ENCODE measurements around the gene PDSS1. TPM values are rescaled to one million over a fixed set of nuclear protein-coding genes. Genes with fewer than 3 reads are reported as not detected.
"Not testable (repeated sequence)": the region's sequence is repeated elsewhere in the genome, so short reads cannot be mapped to it uniquely, and the experiment has no call there.

PDSS1 gene
- total RNA-seq, 1 experiment from 2014 or later, result 13.9 TPM

GRCh38 chr10:26684667-26685264 is 12.7 kb upstream of the PDSS1 start:
- H3K27me3 ChIP-seq (replicated peaks), result not testable (repeated sequence)
- DNase-seq (ENCODE audit: low read depth in 1 of 2, low spot score in 2 of 2), result peak in 1 of 2 experiments; percentile 32

DNA sequence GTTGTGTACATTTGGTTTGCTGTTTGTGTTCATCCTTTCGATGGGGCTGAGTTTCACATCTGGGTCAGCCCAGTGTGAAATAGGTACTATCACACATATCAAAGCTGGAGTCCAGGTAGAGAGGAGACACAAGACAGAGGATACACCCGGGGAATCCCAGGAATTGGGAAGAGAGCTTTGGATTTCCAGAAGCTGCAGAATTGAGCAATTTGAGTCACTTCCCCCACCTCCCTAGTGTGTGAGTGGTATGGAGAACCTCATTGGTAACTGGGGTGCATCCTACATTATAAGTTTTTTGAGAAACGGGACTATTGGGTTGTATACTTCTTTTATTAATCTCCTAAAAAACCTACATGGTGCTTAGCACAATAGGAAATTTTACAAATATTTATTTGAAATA is 12.1 kb upstream of the PDSS1 start:
- no peaks in the 10 kb centered on the region for H3K36me3 ChIP-seq
- H3K4me3 ChIP-seq, result no peak overlapping the region
- H3K27me3 ChIP-seq (replicated peaks), result peaks cover 3% of the 10 kb centered on the region; the same call in 1 of the 2 replicates
- no peak overlapping the region for H3K27ac ChIP-seq
- no peaks in the 10 kb centered on the region for H3K4me1 ChIP-seq (replicated peaks)
- H3K9me3 ChIP-seq (replicated peaks), result no peaks in the 10 kb centered on the region
- no peak for DNase-seq (ENCODE audit: low read depth in 1 of 2, low spot score in 2 of 2)

More at GRCh38 chr10:26684667-26685264, 12.7 kb upstream of the PDSS1 start:
- H3K27ac ChIP-seq; H3K4me3 ChIP-seq; H3K36me3 ChIP-seq; H3K9me3 ChIP-seq (replicated peaks); H3K4me1 ChIP-seq (replicated peaks): not testable (repeated sequence)

DNA sequence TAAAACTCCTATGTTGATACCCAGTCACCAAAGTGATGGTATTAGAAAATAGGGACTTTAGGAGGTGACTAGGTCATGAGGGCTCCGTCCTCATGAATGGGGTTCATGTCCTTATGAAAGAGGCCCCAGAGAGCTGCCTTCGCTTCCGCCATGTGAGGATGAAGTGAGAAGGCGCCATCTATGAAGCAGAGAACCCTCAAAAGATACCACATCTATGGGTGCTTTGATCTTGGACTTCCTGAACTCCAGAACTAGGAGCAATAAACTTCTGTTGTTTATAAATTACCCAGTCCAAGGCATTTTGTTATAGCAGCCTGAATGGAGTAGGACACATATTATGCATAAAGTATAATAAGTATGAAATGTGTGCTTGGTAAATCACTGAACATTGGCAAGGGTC is 8.1 kb upstream of the PDSS1 start:
- Histone ChIP-seq H3K9me3 (replicated peaks) (no peaks in the 10 kb centered on the region), H3K27ac (no peak overlapping the region), H3K36me3 (no peaks in the 10 kb centered on the region), H3K4me1 (replicated peaks) (no peaks in the 10 kb centered on the region), H3K4me3 (no peak overlapping the region), H3K27me3 (replicated peaks) (peaks cover 6% of the 10 kb centered on the region; the same call in 1 of the 2 replicates)
- DNase-seq (ENCODE audit: low read depth in 1 of 2, low spot score in 2 of 2), result no peak

DNA sequence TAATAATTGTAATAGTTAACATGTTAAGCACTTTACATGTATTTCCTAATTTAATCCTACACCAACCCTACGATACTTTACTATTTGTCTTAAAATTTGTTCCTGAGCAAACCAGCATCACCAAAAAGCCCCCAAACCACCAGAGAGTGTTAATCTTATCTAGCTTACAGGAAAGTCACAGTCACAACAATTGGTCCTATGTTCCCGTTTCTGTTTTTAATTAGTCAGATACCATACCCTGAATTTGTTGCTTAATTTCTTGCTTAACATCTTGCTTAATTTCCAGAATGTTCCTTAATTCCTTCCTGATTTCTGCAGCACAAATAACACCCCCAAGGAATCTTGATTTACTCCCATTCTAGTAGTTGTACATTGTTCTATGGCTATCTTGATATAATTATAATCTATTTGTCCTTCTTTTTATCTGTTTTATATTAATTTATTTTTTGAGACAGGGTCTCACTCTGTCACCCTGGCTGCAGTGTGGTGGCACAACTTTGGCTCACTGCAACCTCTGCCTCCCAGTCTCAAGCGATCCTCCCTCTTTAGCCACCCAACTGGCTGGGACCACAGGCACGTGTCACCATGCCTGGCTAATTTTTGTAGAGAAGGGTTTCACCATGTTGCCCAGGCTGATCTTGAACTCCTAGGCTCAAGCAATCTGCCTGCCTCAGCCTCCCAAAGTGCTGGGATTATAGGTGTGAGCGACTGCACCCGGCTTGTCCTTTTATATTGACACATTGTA is 6.6 kb upstream of the PDSS1 start:
- no peak for DNase-seq (ENCODE audit: low read depth in 1 of 2, low spot score in 2 of 2)
- H3K4me3 ChIP-seq, result no peak overlapping the region

GRCh38 chr10:26694536-26694935 is 3.0 kb upstream of the PDSS1 start:
- H3K4me1 ChIP-seq (replicated peaks), result not testable (repeated sequence)

More for the DNA sequence above, 6.6 kb upstream of the PDSS1 start:
- no peaks in the 10 kb centered on the region for H3K4me1 ChIP-seq (replicated peaks)
- H3K36me3 ChIP-seq, result no peaks in the 10 kb centered on the region
- H3K9me3 ChIP-seq (replicated peaks), result no peaks in the 10 kb centered on the region
- no peak overlapping the region for H3K27ac ChIP-seq
- H3K27me3 ChIP-seq (replicated peaks), result peaks cover 6% of the 10 kb centered on the region; the same call in 1 of the 2 replicates

GRCh38 chr10:26696786-26697162 is 727 bp upstream of the PDSS1 start:
- peaks cover 7% of the 10 kb centered on the region for H3K36me3 ChIP-seq
- H3K9me3 ChIP-seq (replicated peaks), result no peaks in the 10 kb centered on the region
- peaks cover 7% of the 10 kb centered on the region for H3K4me1 ChIP-seq (replicated peaks)
- peaks cover 6% of the 10 kb centered on the region; the same call in 1 of the 2 replicates for H3K27me3 ChIP-seq (replicated peaks)
- H3K4me3 ChIP-seq, result peak overlapping the region; percentile 96
- H3K27ac ChIP-seq, result peak overlapping the region; percentile 77
- DNase-seq (ENCODE audit: low read depth in 1 of 2, low spot score in 2 of 2), result no peak

More at GRCh38 chr10:26694536-26694935, 3.0 kb upstream of the PDSS1 start:
- not testable (repeated sequence) for H3K4me3 ChIP-seq; H3K27ac ChIP-seq; H3K9me3 ChIP-seq (replicated peaks); H3K36me3 ChIP-seq; DNase-seq (ENCODE audit: low read depth in 1 of 2, low spot score in 2 of 2); H3K27me3 ChIP-seq (replicated peaks)

- H3K27ac ChIP-seq, result peak overlapping the region; percentile 77; the same call in 1 of the 2 replicates
- H3K4me1 ChIP-seq (replicated peaks), result peaks cover 7% of the 10 kb centered on the region
- H3K9me3 ChIP-seq (replicated peaks), result no peaks in the 10 kb centered on the region
- peak overlapping the region; percentile 96 for H3K4me3 ChIP-seq
- H3K27me3 ChIP-seq (replicated peaks), result no peaks in the 10 kb centered on the region
- peak in 1 of 2 experiments; percentile 17 for DNase-seq (ENCODE audit: low read depth in 1 of 2, low spot score in 2 of 2)
- H3K36me3 ChIP-seq, result peaks cover 17% of the 10 kb centered on the region
These were observed 564 bp downstream of the PDSS1 start for GRCh38 chr10:26697922-26698608.

DNA sequence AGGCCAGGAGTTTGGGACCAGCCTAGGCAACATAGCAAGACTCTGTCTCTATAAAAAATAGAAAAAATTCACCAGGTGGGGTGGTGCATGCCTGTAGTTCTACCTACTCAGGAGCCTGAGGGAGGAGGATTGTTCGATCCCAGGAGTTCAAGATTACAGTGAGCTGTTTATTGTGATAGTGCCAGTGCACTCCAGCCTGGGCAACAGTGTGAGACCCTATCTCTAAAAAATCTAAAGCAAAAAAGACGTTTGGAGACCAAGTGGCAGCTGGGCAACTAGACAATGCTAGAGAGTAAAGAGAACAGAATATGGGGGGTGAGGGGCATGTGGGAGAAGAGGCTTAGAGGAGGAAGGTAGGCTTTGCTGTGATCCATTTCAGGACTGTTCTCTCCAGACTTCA is 1.4 kb downstream of the PDSS1 start:
- DNase-seq (ENCODE audit: low read depth in 1 of 2, low spot score in 2 of 2), result no peak
- Histone ChIP-seq H3K9me3 (replicated peaks) (no peaks in the 10 kb centered on the region), H3K27ac (no peak overlapping the region), H3K36me3 (peaks cover 17% of the 10 kb centered on the region), H3K4me3 (peak overlapping the region; percentile 96; the same call in 1 of the 2 replicates), H3K27me3 (replicated peaks) (no peaks in the 10 kb centered on the region), H3K4me1 (replicated peaks) (peaks cover 7% of the 10 kb centered on the region)

DNA sequence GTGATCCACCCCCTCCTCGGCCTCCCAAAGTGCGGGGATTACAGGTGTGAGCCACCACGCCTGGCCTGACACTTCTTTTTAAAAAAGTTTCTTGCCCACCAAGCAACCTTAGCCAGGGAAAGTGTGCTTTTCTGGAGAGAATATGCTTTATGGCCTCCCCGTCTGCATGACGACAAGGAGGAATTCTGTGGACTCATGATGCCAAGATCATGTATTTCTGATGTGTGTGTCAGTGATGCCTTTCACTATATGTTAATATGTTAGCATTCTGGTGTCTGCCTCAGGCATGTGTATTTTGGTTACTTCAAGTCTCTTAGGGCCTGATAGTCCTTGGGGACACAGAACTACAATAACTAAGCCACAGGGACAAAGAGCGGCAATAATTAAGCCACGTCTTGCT is 2.1 kb downstream of the PDSS1 start:
- H3K27ac ChIP-seq, result no peak overlapping the region
- H3K4me3 ChIP-seq, result no peak overlapping the region
- H3K36me3 ChIP-seq, result peaks cover 19% of the 10 kb centered on the region
- no peaks in the 10 kb centered on the region for H3K9me3 ChIP-seq (replicated peaks)
- H3K4me1 ChIP-seq (replicated peaks), result peaks cover 7% of the 10 kb centered on the region
- no peak for DNase-seq (ENCODE audit: low read depth in 1 of 2, low spot score in 2 of 2)
- H3K27me3 ChIP-seq (replicated peaks), result no peaks in the 10 kb centered on the region

DNA sequence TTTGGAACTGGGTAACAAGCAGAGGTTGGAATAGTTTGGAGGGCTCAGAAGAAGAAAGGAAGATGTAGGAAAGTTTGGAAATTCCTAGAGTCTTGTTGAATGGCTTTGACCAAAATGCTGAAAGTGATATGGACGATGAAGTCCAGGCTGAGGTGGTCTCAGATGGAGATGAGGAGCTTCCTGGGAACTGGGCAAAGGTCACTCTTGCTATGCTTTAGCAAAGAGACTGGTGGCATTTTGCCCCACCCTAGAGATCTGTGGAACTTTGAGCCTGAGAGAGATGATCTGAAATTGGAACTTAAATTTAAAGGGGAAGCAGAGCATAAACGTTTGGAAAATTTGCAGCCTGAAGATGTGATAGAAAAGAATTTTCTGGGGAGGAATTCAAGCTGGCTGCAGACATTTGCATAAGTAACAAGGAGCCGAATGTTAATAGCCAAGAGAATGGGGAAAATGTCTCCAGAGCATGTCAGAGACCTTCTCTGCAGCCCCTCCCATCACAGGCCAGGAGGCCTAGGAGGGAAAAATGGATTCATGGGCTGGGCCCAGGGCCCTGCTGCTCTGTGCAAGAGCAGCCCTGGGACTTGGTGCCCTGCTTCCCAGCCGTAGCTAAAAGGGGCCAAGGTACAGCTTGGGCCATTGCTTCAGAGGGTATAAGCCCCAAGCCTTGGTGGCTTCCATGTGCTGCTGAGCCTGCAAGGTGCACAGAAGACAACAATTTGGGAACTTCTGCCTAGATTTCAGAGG is 3.6 kb downstream of the PDSS1 start:
- no peak for DNase-seq (ENCODE audit: low read depth in 1 of 2, low spot score in 2 of 2)
- no peak overlapping the region for H3K27ac ChIP-seq
- peaks cover 28% of the 10 kb centered on the region for H3K36me3 ChIP-seq
- H3K4me1 ChIP-seq (replicated peaks), result peaks cover 7% of the 10 kb centered on the region
- H3K27me3 ChIP-seq (replicated peaks), result no peaks in the 10 kb centered on the region
- no peaks in the 10 kb centered on the region for H3K9me3 ChIP-seq (replicated peaks)
- no peak overlapping the region for H3K4me3 ChIP-seq

GRCh38 chr10:26703096-26703495 is 5.6 kb downstream of the PDSS1 start:
- Histone ChIP-seq H3K27me3 (replicated peaks) (no peaks in the 10 kb centered on the region), H3K4me1 (replicated peaks) (peaks cover 4% of the 10 kb centered on the region), H3K36me3 (peaks cover 41% of the 10 kb centered on the region), H3K27ac (no peak overlapping the region), H3K9me3 (replicated peaks) (no peaks in the 10 kb centered on the region), H3K4me3 (no peak overlapping the region)
- no peak for DNase-seq (ENCODE audit: low read depth in 1 of 2, low spot score in 2 of 2)

DNA sequence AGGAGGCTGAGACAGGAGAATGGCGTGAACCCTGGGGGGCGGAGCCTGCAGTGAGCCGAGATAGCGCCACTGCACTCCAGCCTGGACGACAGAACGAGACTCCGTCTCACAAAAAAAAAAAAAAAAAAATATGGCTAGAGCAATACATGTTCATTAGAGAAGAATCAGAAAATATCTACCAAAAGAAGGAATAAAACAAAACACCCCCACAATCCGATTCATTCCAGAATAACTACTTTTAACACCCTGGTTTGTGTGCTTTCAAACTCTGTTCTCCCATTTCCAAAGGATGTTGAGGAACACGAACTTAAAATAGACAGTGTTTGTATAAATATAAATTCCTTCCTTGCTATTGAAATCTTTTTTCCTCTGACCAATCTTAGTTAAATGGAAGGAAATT is 6.5 kb downstream of the PDSS1 start:
- no peak overlapping the region for H3K4me3 ChIP-seq
- peaks cover 46% of the 10 kb centered on the region for H3K36me3 ChIP-seq
- H3K9me3 ChIP-seq (replicated peaks), result no peaks in the 10 kb centered on the region
- H3K27ac ChIP-seq, result no peak overlapping the region
- H3K27me3 ChIP-seq (replicated peaks), result no peaks in the 10 kb centered on the region
- no peaks in the 10 kb centered on the region for H3K4me1 ChIP-seq (replicated peaks)
- DNase-seq (ENCODE audit: low read depth in 1 of 2, low spot score in 2 of 2), result no peak

DNA sequence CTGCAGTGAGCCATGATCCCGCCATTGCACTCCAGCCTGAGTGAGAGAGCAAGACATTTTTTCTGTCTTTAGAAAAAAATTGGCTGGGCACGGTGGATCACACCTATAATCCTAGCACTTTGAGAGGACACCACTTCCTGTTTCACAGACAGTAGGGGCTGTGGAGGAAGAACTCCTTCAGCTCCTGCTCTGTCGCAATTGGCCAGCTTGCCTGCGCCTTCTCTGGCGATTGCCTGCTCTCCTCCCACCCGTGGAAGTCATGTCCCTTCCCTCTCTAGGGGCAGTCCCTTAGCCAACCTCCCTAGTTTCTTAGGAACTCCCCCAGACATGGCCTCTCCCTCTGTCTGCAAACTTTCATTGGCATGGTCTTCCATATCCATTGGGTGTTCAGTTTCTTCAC is 8.7 kb downstream of the PDSS1 start:
- H3K4me1 ChIP-seq (replicated peaks), result no peaks in the 10 kb centered on the region
- H3K4me3 ChIP-seq, result no peak overlapping the region
- peaks cover 50% of the 10 kb centered on the region for H3K36me3 ChIP-seq
- no peaks in the 10 kb centered on the region for H3K27me3 ChIP-seq (replicated peaks)
- no peaks in the 10 kb centered on the region for H3K9me3 ChIP-seq (replicated peaks)
- DNase-seq (ENCODE audit: low read depth in 1 of 2, low spot score in 2 of 2), result no peak
- H3K27ac ChIP-seq, result no peak overlapping the region
